ENCODE results near the gene MRPL44.

The MRPL44 gene

DNA sequence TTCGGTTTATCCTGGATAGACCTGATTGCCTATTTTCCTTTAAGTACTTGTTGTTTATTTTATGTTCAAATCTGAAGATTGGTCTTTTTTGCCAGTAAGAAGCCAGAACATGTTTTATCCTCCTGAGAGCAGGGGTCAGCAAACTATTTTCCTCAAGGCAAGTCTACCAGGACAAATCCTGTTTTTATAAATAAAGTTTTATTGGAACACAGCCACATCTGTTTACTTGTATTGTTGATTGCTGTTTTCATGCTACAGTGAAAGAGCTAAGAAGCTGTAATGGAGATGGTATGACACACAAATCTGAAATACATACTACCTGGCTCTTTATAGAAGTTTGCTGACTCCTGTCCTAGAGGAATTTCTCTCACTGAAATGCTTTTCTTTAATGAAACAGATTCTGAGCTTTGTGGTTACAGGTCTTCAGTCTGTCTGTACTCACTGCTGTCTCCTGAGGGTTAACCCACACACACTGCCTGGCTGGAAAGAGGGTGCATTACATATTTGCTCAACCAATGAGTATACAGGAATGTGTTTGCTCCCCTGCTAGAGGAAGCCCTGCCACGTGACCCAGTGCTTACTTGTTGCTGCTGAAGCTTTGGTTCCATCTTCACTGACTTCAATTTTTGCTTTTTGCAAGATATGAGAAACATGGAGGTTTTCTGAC is 22.6 kb downstream of the MRPL44 start:
- TF ChIP-seq, protein P1, sequence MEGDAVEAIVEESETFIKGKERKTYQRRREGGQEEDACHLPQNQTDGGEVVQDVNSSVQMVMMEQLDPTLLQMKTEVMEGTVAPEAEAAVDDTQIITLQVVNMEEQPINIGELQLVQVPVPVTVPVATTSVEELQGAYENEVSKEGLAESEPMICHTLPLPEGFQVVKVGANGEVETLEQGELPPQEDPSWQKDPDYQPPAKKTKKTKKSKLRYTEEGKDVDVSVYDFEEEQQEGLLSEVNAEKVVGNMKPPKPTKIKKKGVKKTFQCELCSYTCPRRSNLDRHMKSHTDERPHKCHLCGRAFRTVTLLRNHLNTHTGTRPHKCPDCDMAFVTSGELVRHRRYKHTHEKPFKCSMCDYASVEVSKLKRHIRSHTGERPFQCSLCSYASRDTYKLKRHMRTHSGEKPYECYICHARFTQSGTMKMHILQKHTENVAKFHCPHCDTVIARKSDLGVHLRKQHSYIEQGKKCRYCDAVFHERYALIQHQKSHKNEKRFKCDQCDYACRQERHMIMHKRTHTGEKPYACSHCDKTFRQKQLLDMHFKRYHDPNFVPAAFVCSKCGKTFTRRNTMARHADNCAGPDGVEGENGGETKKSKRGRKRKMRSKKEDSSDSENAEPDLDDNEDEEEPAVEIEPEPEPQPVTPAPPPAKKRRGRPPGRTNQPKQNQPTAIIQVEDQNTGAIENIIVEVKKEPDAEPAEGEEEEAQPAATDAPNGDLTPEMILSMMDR (IDR thresholded peaks at IDR 0.05; ENCODE audit: low read length, missing control alignments) = no peak
- no peak for DNase-seq (ENCODE audit: low read depth)

DNA sequence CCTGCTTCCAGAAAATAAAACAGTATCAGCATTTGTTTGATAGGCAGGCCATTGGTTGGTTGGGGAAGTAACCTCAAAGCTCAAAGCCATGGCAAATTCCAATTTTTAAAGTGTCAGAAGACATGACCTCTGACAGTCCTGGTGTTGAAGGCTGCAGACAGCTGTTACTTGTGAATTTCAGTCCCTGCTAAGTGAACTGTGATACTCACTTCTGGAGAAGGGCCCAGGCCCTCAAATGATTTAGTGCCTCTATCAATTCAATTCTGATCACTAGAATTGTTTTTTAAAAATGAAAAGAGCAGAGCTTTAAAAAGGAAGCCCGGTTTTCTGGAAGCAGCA is 23.1 kb downstream of the MRPL44 start:
- no peak for DNase-seq (ENCODE audit: low read depth)
- TF ChIP-seq, protein P1 (IDR thresholded peaks at IDR 0.05; ENCODE audit: low read length, missing control alignments) = no peak
- H3K4me3 ChIP-seq (replicated peaks; ENCODE audit: low read depth, low read length) = no peak overlapping the region

More for the DNA sequence above, 22.6 kb downstream of the MRPL44 start:
- H3K4me3 ChIP-seq (replicated peaks; ENCODE audit: low read depth, low read length) = no peak overlapping the region

GRCh38 chr2:223980803-223981202 is 23.5 kb downstream of the MRPL44 start:
- DNase-seq (ENCODE audit: low read depth) = no peak
- TF ChIP-seq, protein P1 (IDR thresholded peaks at IDR 0.05; ENCODE audit: low read length, missing control alignments) = no peak
- no peak overlapping the region for H3K4me3 ChIP-seq (replicated peaks; ENCODE audit: low read depth, low read length)

- TF ChIP-seq, protein P1 (IDR thresholded peaks at IDR 0.05; ENCODE audit: low read length, missing control alignments) = no peak
- DNase-seq (ENCODE audit: low read depth) = no peak
- no peak overlapping the region for H3K4me3 ChIP-seq (replicated peaks; ENCODE audit: low read depth, low read length)
Observed at GRCh38 chr2:223981241-223981640, 24.0 kb downstream of the MRPL44 start.

DNA sequence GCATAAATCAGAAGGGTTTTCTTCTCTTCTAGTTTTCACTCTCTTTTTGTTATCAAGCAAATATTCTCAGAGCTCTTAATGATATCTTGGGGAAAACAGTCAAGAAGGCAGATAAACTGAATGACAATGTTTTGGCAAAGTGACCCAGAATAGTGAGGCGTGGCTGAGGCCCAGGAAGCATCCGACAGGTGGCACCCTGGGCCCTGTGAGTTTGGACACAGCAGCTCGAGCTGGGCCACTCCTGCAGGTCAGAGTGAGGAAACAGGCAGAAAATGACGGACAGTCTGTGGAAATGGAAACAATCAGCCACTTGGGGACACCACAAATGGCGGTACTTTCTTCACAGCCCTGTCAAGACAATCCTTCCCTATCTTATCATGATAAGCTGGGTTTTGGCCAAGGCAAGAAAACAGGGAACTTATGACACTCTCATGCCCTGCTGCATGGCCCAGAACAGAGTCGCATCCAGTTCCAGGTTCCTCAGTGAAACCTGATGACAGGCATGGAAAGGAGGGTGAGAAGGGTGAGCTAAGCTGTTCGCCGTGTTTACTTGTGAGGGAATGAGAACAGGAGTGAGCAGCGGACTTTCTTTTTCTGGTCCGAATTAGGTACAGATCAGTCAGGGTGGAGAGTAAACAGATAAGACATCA is 32.1 kb downstream of the MRPL44 start:
- TF ChIP-seq, protein P1 (IDR thresholded peaks at IDR 0.05; ENCODE audit: low read length, missing control alignments) = no peak
- no peak for DNase-seq (ENCODE audit: low read depth)
- no peak overlapping the region for H3K4me3 ChIP-seq (replicated peaks; ENCODE audit: low read depth, low read length)

DNA sequence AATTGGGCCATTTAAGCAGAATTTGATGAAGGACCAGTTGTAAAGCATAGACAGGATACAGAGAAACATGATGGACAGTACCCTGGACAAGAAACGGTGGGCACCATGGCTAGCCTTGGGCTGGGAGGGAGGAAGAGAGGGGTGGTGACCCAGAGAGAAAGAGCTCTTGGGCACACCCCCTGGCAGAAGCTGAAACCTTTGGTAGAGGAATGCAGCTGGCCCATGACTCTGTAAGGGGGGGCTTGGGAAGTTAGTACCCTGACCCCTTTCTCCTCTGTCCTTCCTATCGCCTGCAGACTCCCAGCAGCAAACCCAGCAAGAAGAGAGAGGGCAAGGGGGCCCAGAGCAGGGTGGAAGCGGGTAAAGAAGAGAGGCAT is 32.6 kb downstream of the MRPL44 start:
- TF ChIP-seq, protein P1 (IDR thresholded peaks at IDR 0.05; ENCODE audit: low read length, missing control alignments) = no peak
- DNase-seq (ENCODE audit: low read depth) = no peak
- H3K4me3 ChIP-seq (replicated peaks; ENCODE audit: low read depth, low read length) = no peak overlapping the region

DNA sequence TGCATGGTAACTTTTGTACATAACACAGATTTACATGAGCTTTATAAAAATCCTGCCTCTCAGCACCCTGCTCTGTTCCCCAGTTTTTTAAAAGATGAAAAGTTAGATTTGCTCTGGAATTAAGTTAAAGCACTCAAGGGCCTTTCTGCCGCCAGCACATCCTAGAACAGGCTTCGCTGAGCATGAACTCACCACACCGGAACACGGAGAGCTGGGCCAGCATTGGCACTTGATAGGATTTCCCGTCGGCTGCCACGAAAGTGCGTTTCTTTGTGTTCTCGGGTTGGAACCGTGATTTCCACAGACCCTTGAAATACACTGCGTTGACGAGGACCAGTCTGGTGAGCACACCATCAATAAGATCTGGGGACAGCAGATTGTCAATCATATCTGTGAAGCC is 34.3 kb downstream of the MRPL44 start:
- no peak for DNase-seq (ENCODE audit: low read depth)
- TF ChIP-seq, protein P1 (IDR thresholded peaks at IDR 0.05; ENCODE audit: low read length, missing control alignments) = no peak
- no peak overlapping the region for H3K4me3 ChIP-seq (replicated peaks; ENCODE audit: low read depth, low read length)

Measured in fibroblast of pulmonary artery (primary cell).